SK-N-SH treated with all-trans-retinoic acid at 6 μM for 48 hours (cell line): ENCODE results near the gene EXOSC5.

ENCODE experiments used
- ATAC-seq: fragments of 200-7000 bp; cut with Tn5 transposase; 3 replicates; pipeline ENCODE4 v1.9.1; 2020; ENCODE audit warnings: mild to moderate bottlenecking, moderate library complexity
- ARNTL ChIP-seq: fragments of 450-650 bp; formaldehyde crosslinking; IDR thresholded peaks from 2 replicates; pipeline ENCODE4 v1.5.0; 2020; ENCODE audit warnings: low read depth, mild to moderate bottlenecking, moderate library complexity, borderline replicate concordance
- CREB5 ChIP-seq: fragments of 250-450 bp; sonication (Bioruptor Pico); IDR thresholded peaks from 2 replicates; pipeline ENCODE4 v1.5.1; 2020; ENCODE audit warnings: low read depth, mild to moderate bottlenecking, moderate library complexity
- CSDC2 ChIP-seq: fragments of 250-450 bp; sonication (Bioruptor Pico); IDR thresholded peaks from 2 replicates; pipeline ENCODE4 v1.5.0; 2020; ENCODE audit warnings: mild to moderate bottlenecking, moderate library complexity
- ESRRG ChIP-seq: fragments of 250-450 bp; sonication (Bioruptor Pico); IDR thresholded peaks from 2 replicates; pipeline ENCODE4 v1.6.1; 2021; ENCODE audit warnings: mild to moderate bottlenecking
- GLIS3 ChIP-seq: fragments of 250-450 bp; sonication (Bioruptor Pico); IDR thresholded peaks from 2 replicates; pipeline ENCODE4 v1.5.0; 2020; ENCODE audit warnings: mild to moderate bottlenecking, moderate library complexity
- ISL1 ChIP-seq: fragments of 250-450 bp; sonication (Bioruptor Pico); IDR thresholded peaks from 2 replicates; pipeline ENCODE4 v2.1.2; 2022; ENCODE audit warnings: mild to moderate bottlenecking, moderate library complexity
- OSR1 ChIP-seq: fragments of 250-450 bp; sonication (Bioruptor Pico); IDR thresholded peaks from 2 replicates; pipeline ENCODE4 v1.8.0; 2022; ENCODE audit warnings: moderate library complexity, mild to moderate bottlenecking, inconsistent platforms
- PATZ1 ChIP-seq: fragments of 250-450 bp; sonication (Bioruptor Pico); IDR thresholded peaks from 2 replicates; pipeline ENCODE4 v1.8.0; 2020; ENCODE audit warnings: mild to moderate bottlenecking, moderate library complexity, borderline replicate concordance
- POU6F1 ChIP-seq: fragments of 250-450 bp; sonication (Bioruptor Pico); IDR thresholded peaks from 2 replicates; pipeline ENCODE4 v1.8.0; 2021; ENCODE audit warnings: low read depth, mild to moderate bottlenecking, moderate library complexity, borderline replicate concordance
- PPARA ChIP-seq: fragments of 250-450 bp; sonication (Bioruptor Pico); IDR thresholded peaks from 2 replicates; pipeline ENCODE4 v1.5.0; 2020; ENCODE audit warnings: mild to moderate bottlenecking, borderline replicate concordance
- RARB ChIP-seq: fragments of 250-450 bp; sonication (Bioruptor Pico); IDR thresholded peaks from 2 replicates; pipeline ENCODE4 v1.8.0; 2021; ENCODE audit warnings: mild to moderate bottlenecking, moderate library complexity
- SNAI2 ChIP-seq: fragments of 250-450 bp; sonication (Bioruptor Pico); IDR thresholded peaks from 2 replicates; pipeline ENCODE4 v1.5.0; 2020; ENCODE audit warnings: mild to moderate bottlenecking, moderate library complexity
- TCF4 ChIP-seq: fragments of 250-450 bp; sonication (Bioruptor Pico); IDR thresholded peaks from 2 replicates; pipeline ENCODE4 v1.8.0; 2021; ENCODE audit warnings: mild to moderate bottlenecking, moderate library complexity, borderline replicate concordance
- TOX ChIP-seq: fragments of 250-450 bp; sonication (Bioruptor Pico); IDR thresholded peaks from 2 replicates; pipeline ENCODE4 v1.8.0; 2021; ENCODE audit warnings: mild to moderate bottlenecking, moderate library complexity, borderline replicate concordance
- TSHZ2 ChIP-seq: fragments of 250-450 bp; sonication (Bioruptor Pico); IDR thresholded peaks from 2 replicates; pipeline ENCODE4 v1.5.0; 2020; ENCODE audit warnings: mild to moderate bottlenecking, moderate library complexity
- ZC3H10 ChIP-seq: fragments of 250-450 bp; sonication (Bioruptor Pico); IDR thresholded peaks from 2 replicates; pipeline ENCODE4 v1.5.1; 2021; ENCODE audit warnings: mild to moderate bottlenecking, moderate library complexity
- ZFP30 ChIP-seq: fragments of 450-650 bp; formaldehyde crosslinking; IDR thresholded peaks from 2 replicates; pipeline ENCODE4 v1.5.0; 2022; ENCODE audit warnings: mild to moderate bottlenecking, moderate library complexity
- ZNF70 ChIP-seq: fragments of 450-650 bp; formaldehyde crosslinking; IDR thresholded peaks from 2 replicates; pipeline ENCODE4 v1.5.0; 2020; ENCODE audit warnings: mild to moderate bottlenecking, moderate library complexity
- ZNF8 ChIP-seq: fragments of 450-650 bp; formaldehyde crosslinking; IDR thresholded peaks from 2 replicates; pipeline ENCODE4 v1.5.0; 2020; ENCODE audit warnings: mild to moderate bottlenecking, moderate library complexity

EXOSC5 gene

GRCh38 chr19:41354343-41354953 lies 42.7 kb downstream of the EXOSC5 start:
- no peak for ATAC-seq
- TF ChIP-seq GLIS3 (CRISPR knock-in tag) (no peak), ZNF8 (no peak), OSR1 (CRISPR knock-in tag) (no peak), SNAI2 (CRISPR knock-in tag) (no peak), PPARA (no peak), ZFP30 (CRISPR knock-in tag) (no peak), CSDC2 (CRISPR knock-in tag) (no peak), ZC3H10 (CRISPR knock-in tag) (no peak), ESRRG (CRISPR knock-in tag) (no peak), ISL1 (CRISPR knock-in tag) (no peak), PATZ1 (CRISPR knock-in tag) (no peak), RARB (CRISPR knock-in tag) (no peak), TSHZ2 (CRISPR knock-in tag) (no peak), ZNF70 (CRISPR knock-in tag) (no peak), TOX (CRISPR knock-in tag) (no peak), TCF4 (CRISPR knock-in tag) (no peak), CREB5 (CRISPR knock-in tag) (no peak), ARNTL (CRISPR knock-in tag) (no peak)

GRCh38 chr19:41353466-41354342 lies 43.5 kb downstream of the EXOSC5 start, which contains the start of gene TGFB1:
Gene TGFB1, minus strand, starts transcription at chr19:41353922. Its CDS starts 878 bp downstream, at chr19:41353044.
- TF ChIP-seq POU6F1 (CRISPR knock-in tag) (no peak), PATZ1 (CRISPR knock-in tag) (peak; percentile 40; the same call in 1 of the 2 replicates)
- peak; percentile 61 for ATAC-seq
